Measurements from ENCODE around the gene GAK.

The GAK gene

DNA sequence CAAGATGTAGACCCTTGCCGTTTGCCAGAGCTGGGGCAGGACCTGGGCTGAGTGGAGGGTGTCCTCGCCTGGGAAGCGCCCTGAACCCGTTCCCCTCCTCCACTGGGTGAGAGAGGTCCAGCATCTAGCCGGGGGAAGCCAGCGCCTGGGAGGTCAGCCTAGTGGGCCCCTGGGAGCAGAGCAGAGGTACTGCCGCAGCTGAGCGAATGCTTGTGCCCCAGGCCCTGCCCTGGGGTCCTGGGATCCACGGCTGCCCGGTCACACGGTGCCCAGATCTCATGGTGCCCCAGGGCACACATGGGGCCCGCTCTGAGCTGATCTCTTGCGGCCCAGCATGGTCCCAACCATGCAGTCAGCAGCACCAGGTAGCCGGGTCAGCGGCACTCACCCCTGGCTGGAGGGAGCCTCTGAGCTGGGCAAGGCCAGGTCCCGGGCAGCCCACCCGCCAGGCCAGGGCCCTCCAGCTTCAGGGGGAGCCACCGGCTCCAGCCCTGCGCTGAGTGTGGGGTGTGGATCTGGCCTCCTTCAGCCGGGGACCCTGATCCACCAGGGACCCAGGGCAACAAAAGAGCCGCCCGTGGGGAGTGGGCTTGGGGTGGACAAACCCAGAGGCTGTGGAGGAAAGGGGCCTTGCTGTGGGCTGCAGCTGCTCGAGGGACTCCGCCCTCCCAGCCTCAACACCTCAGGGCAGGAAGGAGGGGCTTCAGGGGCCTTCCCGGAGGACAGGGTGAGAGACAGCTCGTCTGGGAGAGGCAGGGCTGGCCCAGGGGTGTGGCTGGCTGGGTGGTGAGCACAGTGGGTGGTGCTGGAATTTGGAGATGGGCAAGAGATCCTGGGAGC, 102.1 kb downstream of the GAK start:
- DNase-seq (ENCODE audit: low read depth) = no peak

DNA sequence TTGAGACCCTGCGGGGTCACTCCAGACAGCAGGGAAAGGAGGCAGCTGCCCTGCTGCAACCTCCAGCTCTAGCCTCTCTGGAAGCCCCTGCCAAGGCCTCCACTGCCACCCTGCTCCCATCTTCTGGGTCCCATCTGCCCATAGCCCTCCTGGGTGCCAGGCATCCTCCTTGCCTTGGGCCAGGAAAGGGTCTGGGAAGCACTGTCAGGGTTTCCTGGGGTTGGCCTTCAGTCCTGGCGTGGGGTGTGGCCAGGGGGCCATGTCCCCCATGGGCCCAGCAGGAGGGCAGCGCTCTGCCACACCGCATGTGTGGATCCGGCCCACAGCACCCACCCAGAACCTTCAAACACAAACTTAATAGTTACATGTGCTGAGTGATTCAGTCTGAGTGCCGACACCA, 102.8 kb downstream of the GAK start:
- DNase-seq (ENCODE audit: low read depth) = no peak

DNA sequence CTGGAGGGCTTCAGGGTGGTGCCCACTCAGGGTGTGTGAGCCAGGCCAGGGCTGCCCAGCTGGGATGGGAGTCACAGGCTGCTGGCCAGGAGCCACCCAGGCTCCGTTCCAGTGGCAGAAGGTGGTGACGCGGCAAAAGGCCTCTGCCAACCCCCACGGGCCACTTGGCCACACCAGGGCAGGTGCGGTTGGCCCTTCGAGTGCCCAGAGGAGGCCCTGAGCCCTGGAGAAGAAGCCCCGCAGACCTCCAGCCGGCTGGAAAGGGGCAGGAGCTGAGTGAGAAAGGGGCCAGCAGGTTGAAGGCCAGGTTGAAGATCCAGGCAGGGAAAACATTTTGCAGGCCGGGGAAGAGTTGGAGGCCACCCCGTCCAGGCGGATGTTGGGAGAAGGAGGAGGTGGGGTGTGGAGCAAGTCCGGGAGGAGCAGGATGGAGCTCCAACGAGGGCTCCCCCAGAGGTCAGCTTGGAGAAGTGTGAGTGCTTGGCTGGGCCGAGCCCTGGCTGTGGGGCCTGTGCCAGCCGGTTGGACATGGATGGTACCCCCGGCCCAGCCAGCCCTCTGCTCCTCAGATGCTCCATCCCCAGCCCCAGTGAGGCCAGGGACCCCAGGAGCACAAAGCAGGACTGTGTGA, 103.4 kb downstream of the GAK start:
- no peak for DNase-seq (ENCODE audit: low read depth)

DNA sequence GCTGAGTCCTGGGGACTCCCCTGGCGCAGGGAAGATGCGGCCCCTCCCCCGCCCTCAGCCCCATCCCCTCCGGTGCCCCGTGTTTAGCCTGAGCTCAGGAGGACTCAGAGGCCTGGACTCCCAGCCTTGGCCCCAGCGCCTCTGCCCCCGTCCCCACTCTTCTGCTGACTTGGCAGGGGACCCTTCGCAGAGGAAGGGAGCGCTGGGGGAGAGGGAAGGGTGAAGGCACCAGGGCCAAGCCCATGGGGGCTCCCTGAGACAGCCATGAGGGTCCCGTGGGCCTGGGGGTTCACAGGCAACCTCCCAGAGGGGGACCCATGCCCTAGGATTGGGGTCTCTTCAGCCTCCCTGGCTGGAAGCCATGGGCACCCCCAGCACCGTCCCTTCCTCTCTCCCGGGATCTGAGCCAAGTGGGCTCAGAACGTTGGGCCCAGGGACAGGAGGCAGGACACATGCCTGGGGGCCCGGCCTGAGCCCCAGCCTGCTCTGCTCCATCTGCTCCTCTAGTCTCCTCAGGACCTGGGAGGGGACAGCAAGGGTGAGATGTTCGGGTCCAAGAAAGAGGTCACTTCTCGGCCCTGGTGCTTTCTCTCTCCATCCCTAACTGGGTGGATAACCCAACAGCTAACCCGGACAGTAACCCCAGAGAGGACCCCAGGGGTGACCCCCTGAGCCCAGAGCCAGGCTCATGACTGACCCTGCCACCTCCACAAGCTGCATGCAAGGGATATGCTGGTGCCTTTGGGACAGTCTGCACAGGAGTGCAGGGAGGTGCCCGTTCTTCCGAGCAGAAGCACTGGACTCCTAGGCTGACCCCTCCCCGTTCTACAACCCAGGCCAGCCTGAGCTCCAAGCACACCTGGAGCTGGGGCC, 104.7 kb downstream of the GAK start:
- no peak for DNase-seq (ENCODE audit: low read depth)

DNA sequence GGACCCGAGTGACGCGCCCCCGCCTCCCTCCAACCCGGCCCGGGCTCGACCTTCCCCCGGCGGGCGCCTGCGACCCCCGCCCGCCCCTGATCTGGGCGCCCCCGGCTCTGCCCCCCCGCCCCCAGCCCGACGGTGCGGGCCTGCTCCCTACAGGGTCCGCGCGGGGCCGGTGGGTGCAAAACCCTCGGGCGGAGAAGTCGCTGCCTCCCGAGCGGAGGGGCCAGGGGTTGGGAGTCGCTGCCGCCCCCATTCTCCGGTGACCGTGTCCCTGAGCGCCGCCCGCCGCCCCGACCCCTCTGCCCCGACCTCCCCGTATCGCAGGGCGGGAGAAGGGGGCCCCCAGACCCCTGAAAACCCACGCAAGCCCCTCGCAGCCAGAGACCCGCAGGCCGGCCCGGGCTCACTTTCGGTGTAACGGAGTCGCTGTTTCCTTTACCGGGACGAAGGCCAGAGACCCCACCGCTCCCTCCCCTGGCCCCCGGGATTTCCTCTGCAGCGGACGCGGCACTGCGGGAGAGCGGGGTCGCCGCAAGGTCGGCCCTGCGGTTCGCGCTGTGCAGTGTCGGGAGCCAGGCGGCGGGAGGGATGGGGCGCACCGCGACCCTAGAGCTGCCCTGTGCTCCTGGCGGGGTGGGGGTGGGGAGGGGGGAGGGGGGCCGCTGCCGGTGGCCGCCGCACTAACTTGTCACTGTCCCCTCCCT, 105.5 kb downstream of the GAK start:
- DNase-seq (ENCODE audit: low read depth) = no peak

DNA sequence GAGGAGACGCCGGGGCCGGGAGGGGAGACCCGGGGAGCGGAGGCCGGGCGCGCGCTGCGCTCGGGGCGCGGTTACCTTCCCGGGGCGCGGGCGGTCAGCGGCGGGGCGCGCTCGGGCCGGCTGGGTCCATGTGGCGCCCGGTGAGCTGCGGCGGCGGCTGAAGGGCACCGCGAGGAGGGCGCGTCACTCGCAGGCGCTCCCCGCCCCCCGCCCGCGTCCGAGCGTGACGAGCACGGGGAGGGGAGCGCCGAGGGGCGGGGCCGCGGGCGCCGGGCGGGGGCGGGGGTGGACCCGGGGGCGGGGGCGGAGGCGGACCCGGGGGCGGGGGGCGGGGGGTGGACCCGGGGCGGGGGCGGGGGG, 106.2 kb downstream of the GAK start, which contains the start of gene CPLX1:
Gene CPLX1, minus strand, starts transcription at position 159 of the 360 bp plus-strand sequence. CDS start 1,607 bp downstream, outside the sequence.
- no peak for DNase-seq (ENCODE audit: low read depth)

DNA sequence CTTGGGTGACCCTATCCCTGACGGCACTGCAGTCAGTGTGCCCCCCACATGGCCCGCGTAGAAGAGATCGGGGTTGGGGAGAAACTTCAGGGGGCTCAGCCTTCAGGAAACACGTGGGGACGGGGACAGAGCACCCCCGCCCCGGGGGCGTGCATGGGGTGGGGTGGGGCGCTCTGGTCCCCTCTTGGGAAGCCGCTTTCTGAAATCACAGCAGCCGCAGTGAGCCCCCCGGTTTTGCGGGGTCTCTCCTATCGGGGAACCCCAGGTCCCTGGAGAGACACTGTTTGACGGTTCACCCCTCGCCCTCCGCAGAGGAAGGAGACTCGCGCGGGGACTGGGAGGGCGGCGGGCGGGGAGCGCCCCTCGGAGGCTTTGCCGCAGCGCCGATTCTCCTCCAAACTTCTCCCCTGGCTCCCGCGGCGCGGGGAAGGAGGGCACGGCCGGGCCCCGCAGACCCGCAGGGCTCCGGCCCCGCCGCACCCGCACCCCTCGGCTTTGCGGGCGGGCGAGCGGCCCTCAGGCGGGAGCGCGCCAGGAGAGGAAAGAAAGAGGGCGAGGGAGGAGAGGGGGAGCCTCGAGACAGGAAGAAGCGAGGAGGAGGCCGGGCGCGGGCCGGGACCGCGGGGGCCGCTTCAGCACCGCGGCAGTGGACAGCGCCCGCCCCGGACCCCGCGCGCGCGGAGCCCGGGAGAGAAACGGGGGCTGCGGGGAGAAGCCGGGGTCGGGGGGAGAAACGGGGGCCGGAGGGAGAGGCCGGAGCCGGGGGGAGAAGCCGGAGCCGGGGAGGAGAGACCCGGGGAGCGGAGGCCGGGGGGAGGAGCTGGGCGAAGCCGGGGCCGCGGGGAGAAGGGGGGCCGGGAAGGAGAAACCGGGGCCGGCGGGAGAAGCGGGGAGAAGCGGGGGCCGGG, 106.8 kb downstream of the GAK start:
- no peak for DNase-seq (ENCODE audit: low read depth)

DNA sequence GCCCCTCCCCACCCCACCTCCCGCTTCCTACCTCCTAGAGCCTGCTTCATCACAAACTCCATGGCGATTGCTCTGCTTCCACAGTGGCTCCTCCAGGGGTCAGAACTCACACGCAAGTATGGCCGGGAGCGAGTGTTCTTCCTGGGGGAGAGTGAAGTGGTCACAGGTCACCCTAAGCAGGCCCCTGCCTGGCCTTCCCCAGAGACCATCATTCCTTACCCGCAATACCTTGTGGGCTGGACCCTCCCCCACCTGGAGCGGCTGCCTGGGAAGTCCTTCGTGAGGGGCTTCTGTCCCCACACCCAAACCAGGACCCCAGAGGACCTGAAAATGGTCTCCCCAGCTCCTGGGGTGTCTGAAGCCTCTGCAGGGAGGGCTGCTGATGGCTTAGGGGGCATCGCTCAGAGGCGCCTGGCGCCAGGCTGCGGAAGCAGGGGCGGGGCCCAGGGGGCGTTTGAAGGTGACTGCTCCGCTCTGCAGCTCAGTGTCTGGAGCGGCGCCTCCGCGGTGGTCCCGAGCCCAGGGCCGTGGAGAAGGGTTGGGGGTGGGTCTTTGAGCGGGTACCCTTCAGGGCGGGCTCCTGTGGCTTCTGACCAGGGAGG, 107.6 kb downstream of the GAK start:
- no peak for DNase-seq (ENCODE audit: low read depth)

DNA sequence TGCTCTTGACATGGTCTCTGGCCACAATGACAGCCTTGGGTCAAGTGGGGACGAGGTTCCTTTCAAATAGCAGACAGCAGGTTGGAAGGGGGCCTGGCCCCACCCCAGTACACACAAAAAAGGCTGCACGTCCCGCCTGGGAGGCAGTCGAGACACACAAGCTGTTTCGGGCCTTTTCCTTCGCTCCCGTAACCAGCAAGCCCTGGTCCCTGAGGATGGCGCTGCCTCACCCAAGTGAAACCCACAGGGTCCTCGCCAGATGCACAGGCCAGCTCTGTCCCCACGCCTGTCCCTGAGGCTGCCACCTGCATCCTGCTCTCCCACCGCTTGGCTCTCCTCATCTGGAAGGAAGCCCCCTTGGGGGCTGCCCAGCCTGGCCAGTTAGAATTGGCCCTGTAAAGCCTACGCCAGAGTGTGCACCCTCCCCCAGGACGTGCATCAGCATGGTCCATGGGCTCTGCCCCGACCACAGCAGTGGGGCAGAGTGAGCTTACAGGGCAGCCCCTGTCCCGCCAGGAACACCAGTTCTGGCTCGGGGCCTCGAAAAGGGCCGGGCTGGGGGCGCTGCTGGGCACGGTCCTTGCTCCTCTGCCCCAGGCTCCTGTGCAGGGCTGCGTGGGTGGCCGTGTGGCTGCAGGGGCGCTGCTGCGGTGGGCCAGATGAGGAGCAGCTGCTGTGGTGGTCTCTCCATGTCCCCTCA, 108.2 kb downstream of the GAK start:
- no peak for DNase-seq (ENCODE audit: low read depth)

DNA sequence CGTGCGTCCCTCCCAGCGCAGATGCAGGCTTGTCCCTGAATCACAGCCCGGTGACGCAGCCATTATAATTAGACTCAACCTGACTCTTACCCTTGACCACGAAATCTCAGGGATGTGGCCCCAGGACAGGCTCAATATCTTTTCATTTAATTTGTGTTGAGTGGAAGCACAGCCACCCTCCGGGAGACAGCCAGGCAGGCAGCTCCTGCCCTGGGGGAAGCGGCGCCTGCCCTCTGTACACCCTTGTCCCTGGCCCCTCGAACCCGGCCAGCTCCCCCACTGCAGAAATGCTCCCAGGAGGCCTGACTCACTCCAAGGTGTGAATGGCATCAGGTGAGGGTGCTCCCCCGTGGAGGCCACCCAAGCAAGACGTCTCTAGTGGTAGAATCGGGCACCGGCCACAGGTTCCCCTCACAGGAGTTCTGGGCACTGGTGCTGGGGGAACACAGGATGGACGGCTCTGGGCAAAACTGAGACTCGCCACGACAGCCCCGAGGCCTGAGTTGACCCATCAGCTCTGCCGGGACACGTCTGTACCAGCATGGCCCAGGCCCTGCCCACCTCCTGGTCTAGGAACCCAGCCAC, 108.8 kb downstream of the GAK start:
- no peak for DNase-seq (ENCODE audit: low read depth)

DNA sequence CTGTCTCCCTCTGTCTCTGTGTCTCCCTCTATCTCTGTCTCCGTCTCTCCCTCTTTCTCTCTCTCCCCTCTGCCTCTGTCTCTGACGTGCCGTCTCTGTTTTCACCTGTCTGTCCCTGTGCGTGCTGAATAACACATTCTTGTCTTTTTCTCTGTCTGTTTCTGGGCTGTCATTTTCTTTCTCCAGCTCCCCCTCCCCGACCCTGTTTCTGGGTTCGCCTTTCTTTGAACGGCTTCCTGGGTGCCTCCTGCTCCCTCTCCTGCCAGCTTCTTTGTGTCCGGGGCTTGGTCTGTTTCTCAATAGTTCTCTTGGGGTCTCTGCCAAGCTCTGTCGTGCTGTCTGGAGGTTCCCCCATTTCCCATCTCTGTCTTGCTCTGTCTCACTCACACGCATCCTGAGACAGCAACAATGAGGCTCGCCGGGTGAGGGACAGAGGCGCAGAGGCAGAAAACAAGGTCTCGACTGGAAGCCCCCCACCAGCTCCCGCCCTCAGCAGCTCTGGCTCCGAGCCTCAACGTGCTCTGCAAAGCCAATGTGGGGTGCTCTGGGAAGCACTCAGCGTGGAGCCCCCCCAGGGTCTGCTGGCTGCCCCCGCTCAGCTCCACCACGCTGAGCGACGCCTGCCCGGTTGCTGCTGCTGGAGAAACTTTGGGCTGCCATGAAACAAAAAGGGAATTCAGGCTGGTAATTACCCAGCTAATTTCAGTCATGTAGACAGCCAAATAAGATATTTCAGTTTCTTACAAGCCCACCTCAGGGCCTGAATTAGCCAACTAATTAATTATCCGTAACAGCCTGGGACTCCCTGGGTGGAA, 109.5 kb downstream of the GAK start:
- DNase-seq (ENCODE audit: low read depth) = no peak

DNA sequence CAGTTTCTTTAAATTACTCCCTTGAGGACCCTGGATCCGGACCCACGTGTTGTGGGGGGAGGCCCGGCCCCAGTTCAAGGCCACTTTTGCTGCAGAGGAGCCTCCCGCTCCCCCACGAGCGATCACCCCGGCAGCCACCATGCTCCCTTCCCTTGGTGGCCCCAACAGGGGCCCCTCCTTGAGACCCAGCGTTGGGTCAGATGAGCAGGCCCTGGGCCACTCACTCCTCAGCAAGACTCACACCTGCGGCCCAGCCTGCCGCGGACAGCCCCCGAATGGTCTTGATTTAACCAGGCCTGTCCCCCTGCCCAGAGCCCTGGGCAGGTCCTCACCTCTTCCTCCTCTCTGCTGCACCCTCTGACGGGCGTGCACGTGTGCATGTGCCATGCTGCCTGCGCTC, 110.5 kb downstream of the GAK start:
- no peak for DNase-seq (ENCODE audit: low read depth)

DNA sequence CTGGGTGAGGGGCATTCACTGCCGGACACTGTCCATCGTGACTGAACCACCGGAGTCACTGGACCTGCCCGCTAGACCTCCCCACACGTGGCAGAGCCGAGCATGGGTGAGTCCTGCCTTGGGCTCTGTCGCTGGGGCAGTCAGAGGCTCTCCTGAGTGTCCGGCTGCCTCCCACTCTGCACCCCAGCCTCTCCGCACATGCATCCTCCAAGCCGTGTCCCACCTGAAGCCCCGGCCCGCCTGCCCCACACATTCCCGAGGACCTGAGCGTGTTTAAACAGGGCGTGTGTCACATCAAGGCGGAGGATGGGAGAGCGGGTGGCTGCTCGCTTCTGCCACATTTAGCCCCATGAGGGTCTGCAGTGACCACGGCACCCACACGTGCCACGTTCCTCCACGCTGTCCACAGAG, 110.9 kb downstream of the GAK start:
- no peak for DNase-seq (ENCODE audit: low read depth)

DNA sequence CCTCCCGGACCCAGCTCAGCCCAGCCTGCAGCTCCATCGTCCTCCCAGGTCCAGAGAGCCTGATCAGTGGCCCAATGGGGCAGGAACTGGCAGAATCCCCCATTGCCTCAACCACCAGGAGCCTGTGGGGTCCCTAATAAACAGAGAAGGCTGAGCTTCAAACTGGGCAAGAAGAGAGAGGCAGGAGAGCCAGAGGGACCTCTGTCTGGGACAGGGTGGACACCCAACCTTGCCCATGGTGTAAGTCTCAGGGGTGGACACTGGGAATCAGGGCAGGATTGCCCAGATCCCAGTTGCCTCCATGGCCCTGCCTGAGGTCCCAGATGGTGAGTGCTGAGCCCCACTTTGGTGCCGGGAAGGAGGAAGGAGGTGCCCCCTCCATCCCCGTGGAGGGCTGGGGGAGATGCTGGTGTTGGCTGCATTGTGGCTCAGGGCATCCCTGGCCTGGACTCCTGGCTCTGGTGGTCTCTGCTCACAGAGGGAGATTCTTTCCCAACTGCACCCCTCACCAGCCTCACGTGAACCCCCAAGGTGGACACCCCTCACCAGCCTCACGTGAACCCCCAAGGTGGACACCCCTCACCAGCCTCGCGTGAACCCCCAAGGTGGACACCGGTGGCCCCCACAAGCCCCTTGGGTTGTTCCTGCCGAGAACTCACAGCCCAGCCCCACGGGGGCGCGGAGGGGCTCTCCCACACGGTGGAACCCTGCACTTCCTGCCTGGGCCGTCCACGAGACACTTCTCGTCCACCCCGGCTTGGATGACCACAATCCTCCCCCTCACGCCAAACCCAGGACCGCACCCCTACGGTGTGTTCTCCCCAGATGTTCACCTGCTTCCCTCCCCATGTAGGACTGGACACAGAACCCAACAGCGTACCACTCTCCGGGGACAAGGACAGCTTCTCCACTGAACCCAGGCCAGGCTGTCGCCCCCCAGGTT, 111.6 kb downstream of the GAK start:
- DNase-seq (ENCODE audit: low read depth) = no peak

DNA sequence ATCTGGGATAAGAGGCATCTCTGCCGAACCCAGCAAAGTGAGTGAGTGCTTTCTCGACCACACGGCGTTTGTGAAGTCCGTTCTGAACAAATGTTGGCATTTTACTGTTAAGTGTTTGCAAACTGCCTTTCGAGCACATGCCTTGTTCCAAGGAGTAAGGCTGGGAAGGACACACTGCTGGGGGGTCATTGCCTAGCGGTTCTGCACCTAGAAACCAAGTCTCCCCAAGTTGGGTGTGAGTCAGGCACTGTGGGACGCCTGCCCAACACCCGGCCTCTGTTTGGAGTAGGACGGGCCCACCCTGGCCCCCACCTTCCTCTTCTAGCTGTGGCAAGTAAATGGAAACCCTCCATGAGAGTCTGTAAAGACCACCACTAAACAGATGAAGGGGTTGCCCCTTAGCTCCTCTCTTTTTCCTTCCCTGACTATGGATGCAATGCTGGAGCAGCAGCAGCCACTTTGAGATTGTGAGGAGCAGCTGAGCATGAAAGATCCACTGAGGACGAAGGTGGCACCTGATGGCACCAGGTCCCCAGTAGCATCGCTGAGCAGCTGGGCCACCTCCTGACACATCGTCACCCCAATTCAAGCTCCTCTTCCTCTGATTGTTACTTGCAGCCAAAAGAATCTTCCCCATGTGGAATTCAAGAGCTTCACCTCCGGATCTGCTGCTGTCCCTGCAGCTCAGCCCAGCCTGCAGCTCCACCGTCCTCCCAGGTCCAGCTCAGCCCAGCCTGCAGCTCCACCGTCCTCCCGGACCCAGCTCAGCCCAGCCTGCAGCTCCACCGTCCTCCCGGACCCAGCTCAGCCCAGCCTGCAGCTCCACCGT, 112.5 kb downstream of the GAK start:
- no peak for DNase-seq (ENCODE audit: low read depth)

DNA sequence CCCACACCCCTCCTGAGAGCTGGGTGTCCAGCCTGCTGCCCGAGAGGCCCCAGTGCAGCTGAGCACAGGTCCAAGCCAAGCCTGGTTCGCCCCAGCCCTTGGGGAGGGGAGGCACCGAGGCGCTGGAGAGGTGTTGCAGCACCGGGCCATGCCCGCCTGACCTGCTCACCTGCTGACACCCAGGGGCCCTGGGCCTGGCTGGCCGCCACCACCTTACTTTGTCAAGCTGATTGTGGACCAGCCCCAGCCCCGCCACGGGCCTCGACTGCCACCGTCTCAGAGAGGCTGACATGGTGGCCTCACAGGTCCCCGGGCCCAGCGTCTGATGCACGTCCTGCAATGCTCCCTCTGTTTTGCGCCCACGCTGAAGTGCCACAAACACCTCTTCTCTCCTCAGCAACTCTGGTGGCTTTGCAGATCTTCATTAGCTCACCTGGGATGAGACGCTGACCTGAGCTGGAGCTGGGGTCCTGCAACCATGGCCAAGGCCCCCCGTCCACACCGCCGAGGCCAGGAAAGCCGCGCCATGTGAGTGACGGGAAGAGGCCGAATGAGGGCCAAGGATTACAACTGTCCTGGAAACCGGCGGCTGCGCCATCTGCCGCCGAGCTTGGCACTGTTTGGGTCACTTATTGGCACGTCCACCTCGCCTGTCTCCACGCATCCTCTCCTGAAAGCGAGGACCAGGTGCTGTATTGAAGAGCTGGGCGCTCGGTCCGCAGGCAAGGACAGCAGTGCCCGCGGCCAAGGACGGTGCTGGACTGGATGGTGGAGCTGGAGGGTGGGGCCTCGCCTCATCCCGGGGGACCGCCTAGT, 113.8 kb downstream of the GAK start:
- no peak for DNase-seq (ENCODE audit: low read depth)

All from non-pigmented ciliary epithelial cell (primary cell).